Colonic mucosa (tissue), 4 donors: ENCODE results near the gene ACIN1. TPM values are rescaled to one million over a fixed set of nuclear protein-coding genes. Genes with fewer than 3 reads are reported as not detected.

Experiments used
- DNase-seq: peaks from one replicate; pipeline ENCODE4 v3.0.0-alpha.2; 2020
- H3K27ac ChIP-seq: fragments of 200-600 bp; one replicate; pipeline ENCODE4 v1.8.0; 2021
- H3K27me3 ChIP-seq: fragments of 200-600 bp; one replicate; pipeline ENCODE4 v1.8.0; 2021
- H3K36me3 ChIP-seq: fragments of 200-600 bp; one replicate; pipeline ENCODE4 v1.8.0; 2021
- H3K4me1 ChIP-seq: fragments of 200-600 bp; one replicate; pipeline ENCODE4 v1.8.0; 2021; ENCODE audit warnings: mild to moderate bottlenecking
- H3K4me3 ChIP-seq: fragments of 200-600 bp; one replicate; pipeline ENCODE4 v1.8.0; 2021
- H3K9ac ChIP-seq, 2 donors: one replicate each; pipeline ENCODE4 v1.7.0; 2013; ENCODE audit warnings: control low read depth in 2 of 2, low read depth in 2 of 2, low read length in 2 of 2
- H3K9me3 ChIP-seq: fragments of 200-600 bp; one replicate; pipeline ENCODE4 v1.8.0; 2021
- intact Hi-C: fragments of 100-400 bp; cut with DNase I; formaldehyde crosslinking; loops from one replicate; pipeline ENCODE4 v1.14.1; 2022
- total RNA-seq, 2 donors: library from RNA; stranded (reverse); fragmentation: NEBNext Ultra II Directional in 1 of 2; extraction: Animal tissue kit (Norgen Biotek cat#: 25700) in 1 of 2; gene quantifications; one replicate each; pipeline ENCODE4 v1.2.1, GENCODE V29; 2021
- TF ChIP-seq, protein P1 (sequence below): fragments of 200-600 bp; IDR thresholded peaks from one replicate; pipeline ENCODE4 v1.8.0; 2022; ENCODE audit warnings: antibody characterized with exemption, mild to moderate bottlenecking
- donor health status: healthy.
- donor health status: DM: no; HTN: no; CAD: no.
- donor health status: DM: no; HTN: no; CAD: no.

The ACIN1 gene
- total RNA-seq, 2 donors from 2014 or later, result 99.4 to 154 TPM

DNA sequence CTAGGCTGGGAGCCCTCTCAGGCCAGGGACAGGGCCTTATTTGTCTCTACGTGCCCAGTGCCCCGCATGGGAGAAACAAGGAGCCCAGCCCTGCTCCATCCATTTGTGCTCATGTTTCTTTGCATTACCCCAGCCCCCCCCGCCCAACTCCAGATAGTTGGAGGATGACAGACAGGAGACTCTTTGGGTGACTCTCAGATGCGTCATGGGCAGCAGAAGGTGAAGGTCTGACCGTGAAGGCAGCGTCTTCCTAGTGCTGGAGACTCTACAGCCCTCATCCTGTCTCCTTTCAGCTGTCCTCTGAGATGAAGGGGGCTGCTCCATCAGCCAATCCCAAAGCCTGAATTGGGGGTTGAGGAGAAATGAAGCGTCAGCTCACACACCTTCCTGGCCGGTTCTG is 53.2 kb downstream of the ACIN1 start:
- TF ChIP-seq, protein P1, sequence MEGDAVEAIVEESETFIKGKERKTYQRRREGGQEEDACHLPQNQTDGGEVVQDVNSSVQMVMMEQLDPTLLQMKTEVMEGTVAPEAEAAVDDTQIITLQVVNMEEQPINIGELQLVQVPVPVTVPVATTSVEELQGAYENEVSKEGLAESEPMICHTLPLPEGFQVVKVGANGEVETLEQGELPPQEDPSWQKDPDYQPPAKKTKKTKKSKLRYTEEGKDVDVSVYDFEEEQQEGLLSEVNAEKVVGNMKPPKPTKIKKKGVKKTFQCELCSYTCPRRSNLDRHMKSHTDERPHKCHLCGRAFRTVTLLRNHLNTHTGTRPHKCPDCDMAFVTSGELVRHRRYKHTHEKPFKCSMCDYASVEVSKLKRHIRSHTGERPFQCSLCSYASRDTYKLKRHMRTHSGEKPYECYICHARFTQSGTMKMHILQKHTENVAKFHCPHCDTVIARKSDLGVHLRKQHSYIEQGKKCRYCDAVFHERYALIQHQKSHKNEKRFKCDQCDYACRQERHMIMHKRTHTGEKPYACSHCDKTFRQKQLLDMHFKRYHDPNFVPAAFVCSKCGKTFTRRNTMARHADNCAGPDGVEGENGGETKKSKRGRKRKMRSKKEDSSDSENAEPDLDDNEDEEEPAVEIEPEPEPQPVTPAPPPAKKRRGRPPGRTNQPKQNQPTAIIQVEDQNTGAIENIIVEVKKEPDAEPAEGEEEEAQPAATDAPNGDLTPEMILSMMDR, result no peak
- Histone ChIP-seq H3K27ac (no peak overlapping the region), H3K9me3 (no peaks in the 10 kb centered on the region), H3K27me3 (no peaks in the 10 kb centered on the region), H3K9ac (no peak overlapping the region), H3K4me3 (no peak overlapping the region), H3K4me1 (no peaks in the 10 kb centered on the region), H3K36me3 (no peaks in the 10 kb centered on the region)
- intact Hi-C loops, result no loop called here
- no peak for DNase-seq

DNA sequence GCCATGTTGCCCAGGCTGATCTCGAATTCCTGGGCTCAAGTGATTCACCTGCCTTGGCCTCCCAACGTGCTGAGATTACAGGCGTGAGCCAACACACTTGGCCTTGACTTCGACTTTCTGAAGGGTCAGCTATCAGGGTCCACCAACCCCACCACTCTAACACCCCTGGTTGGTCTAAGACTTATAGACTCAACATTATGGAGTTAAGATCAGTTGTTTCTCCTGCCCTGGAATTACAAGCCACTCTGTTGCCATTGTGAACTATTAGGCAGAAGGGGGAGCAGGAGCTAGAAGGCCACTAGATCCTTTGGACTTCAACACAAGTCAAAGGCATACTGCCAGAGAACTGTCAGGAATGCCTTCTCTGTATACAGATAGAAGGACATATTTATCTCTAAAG is 54.8 kb downstream of the ACIN1 start:
- H3K4me1 ChIP-seq, result no peaks in the 10 kb centered on the region
- intact Hi-C loops, result no loop called here

DNA sequence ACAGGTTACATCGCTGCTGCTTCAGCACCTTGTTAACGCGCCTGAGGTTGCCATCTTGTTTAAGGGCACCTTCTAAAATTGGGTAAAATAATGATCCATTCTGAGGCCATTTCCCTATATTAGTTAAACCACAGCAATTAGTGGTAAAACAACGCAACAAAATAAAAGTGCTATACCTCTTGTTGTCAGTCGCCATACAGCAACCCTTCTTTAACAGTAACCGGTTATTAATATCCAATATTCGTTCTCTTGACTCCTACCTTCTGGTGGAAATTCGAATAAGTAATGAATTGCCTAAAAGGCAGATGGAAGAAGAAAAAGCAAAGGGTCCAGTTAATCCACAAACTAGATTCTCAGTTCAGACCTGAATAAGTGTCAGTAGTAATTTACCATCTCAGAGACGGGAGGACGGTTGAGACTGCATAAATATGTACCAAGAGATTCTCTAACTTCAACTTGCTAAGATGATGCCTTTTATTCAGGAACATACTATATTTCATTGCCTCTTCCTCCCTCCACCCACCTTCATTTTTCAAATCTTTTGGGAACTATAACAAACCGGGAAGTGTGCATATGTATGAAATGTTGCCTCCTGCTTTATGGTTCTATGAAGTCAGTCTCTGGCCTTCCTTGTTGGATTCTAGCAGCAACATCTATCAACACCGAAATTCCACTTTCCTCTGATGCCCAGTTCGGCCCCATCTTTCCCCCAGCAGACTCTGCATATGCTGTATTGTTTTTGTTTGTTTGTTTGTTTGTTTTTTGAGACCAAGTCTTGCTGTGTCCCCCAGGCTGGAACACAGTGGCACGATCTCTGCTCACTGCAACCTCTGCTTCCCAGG is 59.4 kb downstream of the ACIN1 start:
- H3K27me3 ChIP-seq, result no peaks in the 10 kb centered on the region
- intact Hi-C loops, result loop anchor here (5.0 kb wide), 1 partner anchor 38 kb away; no protein-coding TSS in a partner anchor
- peak overlapping the region; percentile 70 to 93 for H3K9ac ChIP-seq
- DNase-seq, result no peak
- H3K36me3 ChIP-seq, result peaks cover 12% of the 10 kb centered on the region
- peak overlapping the region; percentile 88 for H3K27ac ChIP-seq
- peaks cover 9% of the 10 kb centered on the region for H3K4me1 ChIP-seq
- no peaks in the 10 kb centered on the region for H3K9me3 ChIP-seq
- H3K4me3 ChIP-seq, result peak overlapping the region; percentile 57
- TF ChIP-seq, protein P1, result no peak

More for the DNA sequence above, 54.8 kb downstream of the ACIN1 start:
- H3K9me3 ChIP-seq, result no peaks in the 10 kb centered on the region
- no peak overlapping the region for H3K27ac ChIP-seq
- H3K4me3 ChIP-seq, result no peak overlapping the region
- TF ChIP-seq, protein P1, result no peak
- no peaks in the 10 kb centered on the region for H3K27me3 ChIP-seq
- H3K9ac ChIP-seq, result no peak overlapping the region
- no peaks in the 10 kb centered on the region for H3K36me3 ChIP-seq
- no peak for DNase-seq

DNA sequence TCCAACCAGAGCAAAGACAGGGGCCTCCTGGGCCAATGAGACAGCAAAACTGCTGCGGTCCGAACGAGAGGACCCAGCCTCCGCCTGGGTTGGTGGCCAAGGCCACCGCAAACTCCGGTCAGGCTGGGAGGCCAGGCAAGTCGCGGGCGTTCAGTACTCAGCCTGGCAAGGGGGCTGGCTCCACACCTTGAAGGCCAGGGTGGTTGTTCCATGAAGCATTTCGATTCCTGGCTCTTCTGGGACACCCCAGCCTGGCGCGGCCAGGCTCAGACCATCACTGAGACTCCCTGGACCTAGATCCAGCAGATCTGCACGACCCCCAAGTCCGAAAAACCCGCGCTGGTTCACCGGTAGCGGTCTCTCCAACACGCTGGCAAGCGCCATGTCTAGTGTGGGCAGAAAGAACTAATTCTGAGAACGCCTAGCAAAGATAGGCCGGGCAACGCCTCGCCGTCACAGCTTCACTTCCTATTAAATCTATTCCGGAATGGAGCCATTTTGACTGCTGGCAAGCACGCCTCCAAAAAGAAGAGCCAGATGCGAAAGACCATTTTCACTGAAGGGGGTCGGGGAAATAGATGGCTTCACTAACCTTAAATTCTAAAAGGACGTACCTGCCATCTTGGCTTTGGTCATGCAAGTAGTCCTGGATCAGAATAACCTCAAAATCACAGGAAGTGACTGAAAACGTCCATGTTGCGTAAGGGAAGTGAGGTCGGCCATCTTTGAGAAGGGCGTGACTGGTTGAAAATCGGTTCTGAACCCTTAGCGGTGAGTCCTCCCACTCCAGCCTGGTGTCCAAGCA is 60.2 kb downstream of the ACIN1 start, which contains the start of gene PSMB5:
TSS of gene PSMB5 (minus strand) at position 403 of the 805 bp plus-strand sequence. CDS start at position 384, 19 bp downstream.
- DNase-seq, result peak; percentile 91
- peak within 1 kb of the TSS; percentile 92 to 93 for H3K9ac ChIP-seq
- intact Hi-C loops, result loop anchor here (5.0 kb wide), 1 partner anchor 37 kb away; no protein-coding TSS in a partner anchor
- H3K9me3 ChIP-seq, result no peaks in the 10 kb centered on the region
- peak within 1 kb of the TSS; percentile 57 for H3K4me3 ChIP-seq
- TF ChIP-seq, protein P1, result no peak
- peaks cover 9% of the 10 kb centered on the region for H3K4me1 ChIP-seq
- peaks cover 13% of the 10 kb centered on the region for H3K36me3 ChIP-seq
- no peaks in the 10 kb centered on the region for H3K27me3 ChIP-seq
- peak within 1 kb of the TSS; percentile 88 for H3K27ac ChIP-seq

DNA sequence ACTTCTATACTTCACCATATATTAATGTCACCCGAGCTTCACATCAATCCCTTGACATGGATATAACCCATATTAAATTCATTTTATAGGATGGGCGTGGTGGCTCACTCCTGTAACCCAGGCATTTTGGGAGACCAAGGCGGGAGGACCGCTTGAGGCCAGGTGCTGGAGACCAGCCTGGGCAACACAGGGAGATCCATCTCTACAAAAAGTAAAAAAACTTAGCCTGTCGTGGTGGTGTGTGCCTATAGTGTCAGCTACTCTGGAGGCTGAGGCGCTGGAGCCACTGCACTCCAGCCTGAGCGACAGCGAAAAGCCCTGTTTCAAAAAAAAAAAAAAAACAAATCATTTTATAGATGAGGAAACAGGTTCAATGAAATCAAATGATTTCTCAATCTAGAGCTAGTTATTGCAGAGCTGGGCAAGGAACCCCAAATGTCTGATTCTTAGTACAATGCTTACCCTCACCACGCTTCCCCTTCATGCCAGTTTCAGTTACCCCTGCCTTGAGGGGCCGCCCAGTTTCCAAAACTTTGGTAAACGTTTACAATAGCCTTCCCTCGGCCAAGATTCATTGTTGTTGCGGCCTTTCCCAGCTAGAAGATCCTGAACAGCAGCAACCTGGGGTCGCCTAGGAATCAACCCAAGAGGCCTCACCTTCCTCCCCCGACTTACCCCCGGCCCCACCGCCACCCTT is 61.0 kb downstream of the ACIN1 start:
- peak overlapping the region; percentile 92 to 93 for H3K9ac ChIP-seq
- TF ChIP-seq, protein P1, result no peak
- H3K4me3 ChIP-seq, result peak overlapping the region; percentile 57
- H3K27ac ChIP-seq, result peak overlapping the region; percentile 88
- H3K27me3 ChIP-seq, result no peaks in the 10 kb centered on the region
- peaks cover 13% of the 10 kb centered on the region for H3K36me3 ChIP-seq
- intact Hi-C loops, result no loop called here
- no peak for DNase-seq
- H3K4me1 ChIP-seq, result peaks cover 9% of the 10 kb centered on the region
- H3K9me3 ChIP-seq, result no peaks in the 10 kb centered on the region
